ENCODE measurements around the gene KIRREL3.

- TF ChIP-seq CTCF (IDR thresholded peaks at IDR 0.05 in 8 of 11, conservative IDR thresholded peaks at IDR 0.05 in 3 of 11) (no peak), POLR2A (IDR thresholded peaks at IDR 0.05) (no peak)
Measured at GRCh38 chr11:126776119-126776518, 224.5 kb downstream of the KIRREL3 start.
